Measurements from ENCODE around the gene COQ3. TPM values are rescaled to one million over a fixed set of nuclear protein-coding genes. Genes with fewer than 3 reads are reported as not detected.

Gene COQ3
- total and polyA plus RNA-seq, 2 of the 4 experiments (the other 2 are of a cell fraction) = 8.2 to 8.9 TPM

DNA sequence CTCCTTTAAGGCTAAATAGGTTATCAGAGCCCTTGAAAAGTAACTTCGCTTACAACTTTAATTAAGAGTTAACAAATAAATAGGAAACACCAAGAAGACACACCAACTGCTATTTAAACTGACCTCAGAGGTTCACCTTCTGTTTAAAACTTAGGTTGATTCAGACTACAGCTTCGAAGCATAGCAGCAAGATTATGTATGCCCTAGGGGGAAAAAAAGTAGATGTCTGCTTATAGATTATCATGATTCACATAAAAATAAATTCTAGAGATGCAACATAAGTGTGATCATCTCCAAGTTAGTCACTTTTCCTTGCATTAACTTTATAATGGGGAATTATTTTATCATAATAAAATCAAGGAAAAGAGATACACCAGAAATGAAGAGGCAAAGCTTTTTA, 22.2 kb upstream of the COQ3 start (continued):
- TF ChIP-seq USF2 (IDR thresholded peaks at IDR 0.05; ENCODE audit: low read depth, low read length) (no peak), CHD1 (IDR thresholded peaks at IDR 0.05; ENCODE audit: low read depth, low read length) (no peak)

DNA sequence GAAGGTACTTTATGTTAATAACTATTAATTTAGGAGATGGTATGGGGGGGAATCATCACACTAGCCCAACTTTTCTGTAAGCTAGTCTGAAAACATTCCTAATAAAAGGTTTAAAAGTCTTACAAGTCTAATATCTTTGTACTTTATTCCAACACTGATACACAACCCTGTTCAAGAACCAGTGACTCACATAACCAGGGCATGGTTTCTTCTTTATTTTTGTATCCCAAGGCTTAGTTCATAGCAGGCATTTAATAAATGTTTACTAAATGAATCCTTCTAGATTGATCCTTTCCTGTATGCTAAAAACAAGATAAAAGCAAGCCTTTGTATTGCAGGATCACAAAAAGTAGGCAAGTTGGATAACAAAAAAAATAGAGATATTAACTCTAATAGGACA, 21.5 kb upstream of the COQ3 start:
- Histone ChIP-seq H2BK15ac (ENCODE audit: low read depth, low read length) (no peak overlapping the region), H3K4me2 (ENCODE audit: low read depth, low read length) (peak overlapping the region; percentile 33), H3K56ac (ENCODE audit: extremely low read depth, insufficient read depth, low read length) (no peak overlapping the region), H2AFZ (replicated peaks; ENCODE audit: low read length, poor library complexity) (no peak overlapping the region), H4K20me1 (ENCODE audit: insufficient read depth, low read length) (peaks cover 38% of the 10 kb centered on the region), H3K9me1 (ENCODE audit: insufficient read depth, low read length) (peaks cover 3% of the 10 kb centered on the region; the same call in 1 of the 2 replicates), H3K27me3 (ENCODE audit: control insufficient read depth, insufficient read depth, low read length) (no peaks in the 10 kb centered on the region), H3K14ac (replicated peaks; ENCODE audit: low read depth, low read length) (no peak overlapping the region), H3K9ac (ENCODE audit: low read depth, low read length) (no peak overlapping the region), H3K79me1 (ENCODE audit: low read depth in 1 of 2, low read length in 2 of 2) (peaks cover 10 to 42% of the 10 kb centered on the region in 2 experiments), H2BK120ac (ENCODE audit: low read depth, low read length) (no peak overlapping the region), H4K5ac (ENCODE audit: low read depth, low read length) (no peak overlapping the region), H3K27ac (ENCODE audit: insufficient read depth, low read length) (no peak overlapping the region), H3K4ac (ENCODE audit: low read depth, low read length) (no peak overlapping the region), H3K18ac (ENCODE audit: low read depth, low read length) (no peak overlapping the region), H3K36me3 (ENCODE audit: control insufficient read depth, insufficient read depth, low read length) (peaks cover 10% of the 10 kb centered on the region), H3K4me3 (ENCODE audit: insufficient read depth, low read depth, low read length) (no peak overlapping the region), H4K8ac (ENCODE audit: low read depth in 2 of 2, low read length in 2 of 2) (no peak overlapping the region), H3K23ac (ENCODE audit: low read depth, low read length) (no peak overlapping the region), H3K9me3 (ENCODE audit: control insufficient read depth, insufficient read depth, low read length) (no peaks in the 10 kb centered on the region), H3K4me1 (ENCODE audit: control insufficient read depth, insufficient read depth, low read length) (peaks cover 2% of the 10 kb centered on the region), H2AK9ac (replicated peaks; ENCODE audit: low read depth, low read length, poor library complexity) (no peak overlapping the region), H2AK5ac (ENCODE audit: low read depth, low read length) (no peak overlapping the region), H2BK20ac (ENCODE audit: low read depth, low read length) (no peak overlapping the region), H4K91ac (ENCODE audit: insufficient read depth, low read depth, low read length) (no peak overlapping the region), H2BK5ac (ENCODE audit: low read depth, low read length, poor library complexity, severe bottlenecking) (no peak overlapping the region)
- peak; percentile 51 for DNase-seq
- intact Hi-C loops (cut with micrococcal nuclease) = loop anchor here (1.0 kb wide), 1 partner anchor 9 kb away; no protein-coding TSS in a partner anchor
- peak; percentile 92 for ATAC-seq (ENCODE audit: low read depth)
- dilution Hi-C loops (cut with HindIII; ENCODE audit: low sequenced_read_pairs, unreplicated experiment) = no loop called here
- no peak for TF ChIP-seq MAFK (IDR thresholded peaks at IDR 0.05; ENCODE audit: low read depth, low read length)
- TF ChIP-seq FOS (IDR thresholded peaks at IDR 0.05; ENCODE audit: low read depth, low read length) = no peak
- no peak for TF ChIP-seq CEBPB (IDR thresholded peaks at IDR 0.05; ENCODE audit: low read depth, low read length)
- TF ChIP-seq BHLHE40 (IDR thresholded peaks at IDR 0.05; ENCODE audit: low read depth, low read length) = no peak
- no TSS peak for BruUV-seq (replicated peaks)
- POLR2A ChIA-PET (ENCODE audit: unreplicated experiment) = no interaction called here
- in situ Hi-C loops (cut with MboI; ENCODE audit: low sequenced_read_pairs) = no loop called here
- CTCF ChIA-PET = no interaction called here
